Spinal cord (tissue), 10 donors: Measurements from ENCODE around the gene NDUFAB1. TPM values are rescaled to one million over a fixed set of nuclear protein-coding genes. Genes with fewer than 3 reads are reported as not detected.
"Not testable (repeated sequence)": the region's sequence is repeated elsewhere in the genome, so short reads cannot be mapped to it uniquely, and the experiment has no call there.

Source experiments
- DNase-seq, 6 donors: peaks; one replicate each; pipeline versions ENCODE4 v3.0.0 to v3.0.0-alpha.2; 2013 to 2015; ENCODE audit warnings: low spot score in 6 of 6, low read depth in 4 of 6
- H3K27ac ChIP-seq: one replicate; pipeline ENCODE4 v1.5.1; 2013; ENCODE audit warnings: low read depth, low read length, control low read depth
- H3K27me3 ChIP-seq: one replicate; pipeline ENCODE4 v1.6.1; 2013; ENCODE audit warnings: low read length; ENCODE audit not compliant: control insufficient read depth, insufficient read depth
- H3K36me3 ChIP-seq: one replicate; pipeline ENCODE4 v1.6.1; 2013; ENCODE audit warnings: low read length; ENCODE audit not compliant: control insufficient read depth, insufficient read depth
- H3K4me1 ChIP-seq: one replicate; pipeline ENCODE4 v1.6.1; 2013; ENCODE audit warnings: low read length; ENCODE audit not compliant: control insufficient read depth, insufficient read depth
- H3K4me3 ChIP-seq: one replicate; pipeline ENCODE4 v1.5.1; 2013; ENCODE audit warnings: low read depth, low read length, control low read depth
- H3K9me3 ChIP-seq: one replicate; pipeline ENCODE4 v1.6.1; 2013; ENCODE audit warnings: low read length; ENCODE audit not compliant: control insufficient read depth, insufficient read depth
- WGBS: methylation state at CpG from one replicate; pipeline ENCODE4 v1.1.5; 2013; ENCODE audit warnings: missing lambda C conversion rate; ENCODE audit not compliant: insufficient coverage; 5-methylcytosine and 5-hydroxymethylcytosine counted together
- polyA plus RNA-seq, 2 donors: library from polyadenylated mRNA; unstranded; fragments of 120-200 nt; gene quantifications; one replicate each; pipeline ENCODE4 v1.2.1, GENCODE V29; 2013; ENCODE audit not compliant: insufficient read length in 2 of 2
- total RNA-seq, 2 donors: library from RNA; depleted of rRNA in 1 of 2; stranded (reverse); fragments of 120-200 nt in 1 of 2; fragments of >200 nt in 1 of 2; gene quantifications; one replicate each; pipeline versions ENCODE4 v1.2.3 to v1.2.4, GENCODE V29; 2013 to 2014
- donor health status: healthy.

NDUFAB1 gene
- total and polyA plus RNA-seq, 4 donors, result 103 to 134 (median 124) TPM

DNA sequence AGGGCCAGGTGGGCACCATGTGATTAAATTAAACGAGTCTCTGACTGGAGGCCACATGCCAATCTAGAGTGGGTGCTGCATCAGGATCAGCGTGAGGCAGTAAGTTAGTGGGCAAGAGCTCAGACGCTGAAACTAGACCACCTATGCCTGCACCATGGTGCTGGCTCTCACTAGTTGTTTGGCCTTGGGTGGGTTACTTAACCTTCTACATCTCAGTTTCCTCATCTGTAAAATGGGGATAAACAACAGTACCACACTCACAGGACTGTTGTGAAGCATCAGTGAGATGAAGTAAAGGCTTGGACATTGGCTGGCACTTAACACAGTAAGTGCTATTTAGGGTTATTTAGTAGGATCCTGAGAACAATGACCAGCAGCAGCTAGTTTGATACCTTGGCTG is 5.9 kb downstream of the NDUFAB1 start:
- peaks cover 11% of the 10 kb centered on the region for H3K4me1 ChIP-seq
- H3K27ac ChIP-seq, result no peak overlapping the region
- DNase-seq, result no peak
- 64% methylated on average over 1 of the region's 3 CpGs for WGBS
- H3K4me3 ChIP-seq, result no peak overlapping the region
- no peaks in the 10 kb centered on the region for H3K27me3 ChIP-seq
- peaks cover 74% of the 10 kb centered on the region for H3K36me3 ChIP-seq
- no peaks in the 10 kb centered on the region for H3K9me3 ChIP-seq

DNA sequence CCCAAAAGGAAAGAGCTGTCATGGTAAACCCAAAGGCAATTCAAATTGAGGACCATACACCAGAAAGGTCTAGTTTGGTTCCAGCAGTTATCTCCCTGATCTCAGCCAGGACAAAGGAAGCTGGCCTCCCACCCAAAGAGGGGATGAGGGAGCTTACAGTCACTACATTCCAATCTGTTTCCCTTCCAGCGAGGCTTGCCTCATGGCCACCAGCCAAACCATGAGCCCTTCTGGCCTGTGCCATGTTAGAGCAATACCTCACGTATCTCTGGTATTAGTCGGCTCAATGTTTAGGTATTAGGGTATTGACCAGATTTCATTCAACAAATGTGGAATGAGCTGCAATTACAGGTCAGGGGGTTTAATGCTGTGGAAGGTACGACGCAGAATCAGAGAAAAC is 8.4 kb downstream of the NDUFAB1 start:
- Histone ChIP-seq H3K27me3 (no peaks in the 10 kb centered on the region), H3K4me1 (no peaks in the 10 kb centered on the region), H3K36me3 (peaks cover 76% of the 10 kb centered on the region), H3K4me3 (no peak overlapping the region), H3K9me3 (no peaks in the 10 kb centered on the region), H3K27ac (no peak overlapping the region)
- 98% methylated on average over 5 of the region's 5 CpGs for WGBS
- no peak for DNase-seq

DNA sequence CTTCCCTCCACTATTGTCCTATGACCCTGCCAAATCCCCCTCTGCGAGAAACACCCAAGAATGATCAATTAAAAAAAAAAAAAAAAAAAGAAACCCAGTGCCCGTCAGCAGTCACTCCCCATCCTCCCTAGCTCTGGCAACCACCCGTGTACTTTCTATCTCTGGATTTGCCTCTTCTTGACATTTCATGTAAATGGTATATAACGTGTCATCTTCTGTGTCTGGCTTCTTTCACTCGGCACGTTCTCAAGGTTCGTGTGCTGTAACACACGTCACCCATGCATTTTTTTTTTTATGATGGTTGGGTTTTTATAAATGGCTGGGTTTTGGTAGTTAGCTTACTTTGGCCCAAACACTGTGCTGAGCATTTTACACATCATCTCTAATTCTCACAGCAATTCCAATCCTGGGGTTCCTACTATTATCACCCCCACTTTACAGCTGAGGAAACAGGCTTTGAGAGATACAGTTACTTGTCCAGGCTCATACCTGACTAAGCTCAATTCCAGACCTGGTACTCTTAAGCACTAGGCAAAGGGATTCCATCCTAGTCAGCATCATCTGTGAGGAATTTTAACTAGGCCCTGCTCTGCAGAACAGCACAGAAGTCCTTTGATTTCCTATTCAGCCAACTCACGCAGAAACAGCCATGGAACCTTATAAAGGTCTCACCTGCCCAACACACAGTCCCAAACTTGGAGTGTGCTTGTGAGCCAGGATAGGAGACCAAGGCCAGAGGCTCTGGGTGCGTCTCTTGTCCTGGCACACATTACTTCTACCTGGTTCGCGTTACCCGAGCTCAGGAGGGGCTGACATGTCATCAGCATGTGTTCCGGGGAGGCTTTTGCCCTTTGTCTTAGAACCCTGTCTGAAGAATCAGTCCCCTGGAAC is 11.7 kb downstream of the NDUFAB1 start:
- Histone ChIP-seq H3K36me3 (peaks cover 62% of the 10 kb centered on the region), H3K27me3 (no peaks in the 10 kb centered on the region), H3K27ac (no peak overlapping the region), H3K9me3 (no peaks in the 10 kb centered on the region), H3K4me1 (no peaks in the 10 kb centered on the region), H3K4me3 (no peak overlapping the region)
- 91% methylated on average over 6 of the region's 14 CpGs for WGBS
- DNase-seq, result no peak

DNA sequence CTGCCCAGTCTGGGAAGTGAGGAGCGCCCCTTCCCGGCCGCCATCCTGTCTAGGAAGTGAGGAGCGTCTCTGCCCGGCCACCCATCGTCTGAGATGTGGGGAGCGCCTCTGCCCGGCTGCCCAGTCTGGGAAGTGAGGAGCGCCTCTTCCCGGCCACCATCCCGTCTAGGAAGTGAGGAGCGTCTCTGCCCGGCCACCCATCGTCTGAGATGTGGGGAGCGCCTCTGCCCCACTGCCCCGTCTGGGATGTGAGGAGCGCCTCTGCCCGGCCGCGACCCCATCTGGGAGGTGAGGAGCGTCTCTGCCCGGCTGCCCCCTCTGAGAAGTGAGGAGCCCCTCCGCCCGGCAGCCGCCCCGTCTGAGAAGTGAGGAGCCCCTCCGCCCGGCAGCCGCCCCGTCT is 12.8 kb downstream of the NDUFAB1 start:
- DNase-seq, H3K27ac ChIP-seq, H3K9me3 ChIP-seq, H3K4me1 ChIP-seq, H3K4me3 ChIP-seq, H3K27me3 ChIP-seq: not testable (repeated sequence)
- H3K36me3 ChIP-seq, result peaks cover 65% of the 10 kb centered on the region
- WGBS, result 97% methylated on average over 6 of the region's 30 CpGs

DNA sequence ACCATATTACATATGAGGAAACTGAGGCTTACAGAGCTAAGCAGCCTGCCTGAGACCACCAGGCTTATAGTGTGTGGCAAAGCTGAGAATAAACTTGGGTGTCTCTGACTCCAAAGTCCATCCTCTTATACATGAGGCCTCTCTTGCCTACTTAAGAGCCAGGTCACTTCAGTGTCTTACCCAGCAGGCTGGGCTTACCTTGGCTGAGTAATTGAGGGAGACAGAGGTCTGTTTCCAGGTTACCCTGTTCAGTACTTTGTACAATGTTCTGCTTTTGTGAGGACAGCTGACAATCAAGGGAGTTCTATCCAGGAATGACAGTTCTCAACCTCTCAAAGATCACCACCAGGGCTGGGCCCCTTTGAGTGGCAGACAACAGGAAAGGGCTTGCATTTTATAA is 14.4 kb downstream of the NDUFAB1 start:
- no peaks in the 10 kb centered on the region for H3K9me3 ChIP-seq
- H3K4me3 ChIP-seq, result no peak overlapping the region
- peaks cover 4% of the 10 kb centered on the region for H3K4me1 ChIP-seq
- H3K27ac ChIP-seq, result no peak overlapping the region
- no peak for DNase-seq
- no peaks in the 10 kb centered on the region for H3K27me3 ChIP-seq
- H3K36me3 ChIP-seq, result peaks cover 58% of the 10 kb centered on the region

DNA sequence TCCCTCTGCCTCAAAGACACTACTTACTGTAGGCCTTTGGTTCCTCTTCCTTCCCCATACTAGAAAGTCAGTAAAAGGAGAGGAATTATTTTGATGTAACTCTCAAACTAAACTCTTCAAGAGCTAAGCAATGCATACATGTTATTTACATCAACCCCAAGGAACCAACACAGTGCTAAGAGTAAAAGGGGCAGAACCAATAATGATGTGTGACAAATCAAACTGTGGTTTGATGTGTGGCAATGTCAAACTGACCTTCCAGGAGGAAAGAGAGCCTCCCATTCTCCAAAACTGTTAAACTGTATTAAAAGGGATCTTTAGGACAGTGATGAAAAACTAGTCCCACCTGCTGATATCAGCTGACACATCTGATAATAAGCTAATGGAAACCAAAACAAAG is 15.7 kb downstream of the NDUFAB1 start:
- Histone ChIP-seq H3K9me3 (no peaks in the 10 kb centered on the region), H3K4me1 (peaks cover 4% of the 10 kb centered on the region), H3K27ac (no peak overlapping the region), H3K36me3 (peaks cover 58% of the 10 kb centered on the region), H3K4me3 (no peak overlapping the region), H3K27me3 (no peaks in the 10 kb centered on the region)
- DNase-seq, result no peak

DNA sequence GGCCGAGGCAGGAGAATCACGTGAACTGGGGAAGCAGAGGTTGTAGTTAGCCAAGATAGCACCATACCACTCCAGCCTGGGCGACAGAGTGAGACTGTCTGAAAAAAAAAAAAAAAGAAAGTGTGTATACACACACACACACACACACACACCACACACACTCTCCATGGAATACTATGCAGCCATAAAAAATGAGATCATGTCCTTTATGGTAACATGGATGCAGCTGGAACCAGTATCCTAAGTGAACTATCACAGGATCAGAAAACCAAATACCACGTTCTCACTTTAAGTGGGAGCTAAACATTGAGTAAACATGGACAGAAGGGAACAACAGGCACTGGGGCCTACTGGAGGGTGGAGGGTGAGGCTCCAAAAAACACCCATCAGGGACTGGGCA is 16.7 kb downstream of the NDUFAB1 start:
- no CpG with 5 or more reads among the region's 4 CpGs for WGBS
- DNase-seq, result no peak
- Histone ChIP-seq H3K36me3 (peaks cover 56% of the 10 kb centered on the region), H3K4me3 (no peak overlapping the region), H3K9me3 (no peaks in the 10 kb centered on the region), H3K27ac (no peak overlapping the region), H3K4me1 (peaks cover 4% of the 10 kb centered on the region), H3K27me3 (no peaks in the 10 kb centered on the region)

DNA sequence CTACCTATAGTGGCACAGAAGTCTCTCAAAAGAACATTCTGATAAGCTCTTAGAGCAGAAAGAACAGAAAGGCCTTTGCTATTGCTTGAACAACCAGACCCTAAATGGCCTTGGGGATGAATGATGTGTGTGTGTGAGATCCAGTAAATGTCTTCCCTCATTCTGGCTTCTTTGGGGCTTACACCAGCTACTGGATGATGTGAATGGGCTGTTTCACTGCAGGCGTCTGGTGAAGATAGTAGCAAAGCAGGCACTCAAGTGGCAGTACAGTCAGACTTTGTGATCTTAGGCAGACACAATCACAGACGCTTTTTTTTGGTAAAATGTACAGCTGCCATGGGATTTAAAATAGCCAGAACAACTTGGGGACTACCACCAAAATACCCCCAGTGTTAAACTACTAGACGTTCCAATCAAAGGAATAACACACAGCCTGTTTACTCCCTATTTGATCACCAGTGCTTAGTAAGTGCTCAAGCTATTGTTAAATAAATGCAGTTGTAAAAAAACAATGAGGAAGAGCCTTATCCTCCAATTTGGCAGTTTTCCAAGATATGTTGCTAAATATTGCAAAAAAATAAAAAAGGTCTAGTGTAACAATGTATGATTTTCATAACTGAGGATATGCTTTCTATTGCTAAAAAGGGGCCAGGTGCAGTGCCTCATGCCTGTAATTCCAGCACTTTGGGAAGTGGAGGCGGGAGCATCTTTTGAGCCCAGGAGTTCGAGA is 17.9 kb downstream of the NDUFAB1 start:
- Histone ChIP-seq H3K27me3 (no peaks in the 10 kb centered on the region), H3K4me1 (peaks cover 4% of the 10 kb centered on the region), H3K27ac (no peak overlapping the region), H3K4me3 (no peak overlapping the region), H3K9me3 (no peaks in the 10 kb centered on the region), H3K36me3 (peaks cover 60% of the 10 kb centered on the region)
- WGBS, result 54% methylated on average over 1 of the region's 5 CpGs
- peak in 3 of 6 donors; percentile 22 to 72 (median 57) for DNase-seq

DNA sequence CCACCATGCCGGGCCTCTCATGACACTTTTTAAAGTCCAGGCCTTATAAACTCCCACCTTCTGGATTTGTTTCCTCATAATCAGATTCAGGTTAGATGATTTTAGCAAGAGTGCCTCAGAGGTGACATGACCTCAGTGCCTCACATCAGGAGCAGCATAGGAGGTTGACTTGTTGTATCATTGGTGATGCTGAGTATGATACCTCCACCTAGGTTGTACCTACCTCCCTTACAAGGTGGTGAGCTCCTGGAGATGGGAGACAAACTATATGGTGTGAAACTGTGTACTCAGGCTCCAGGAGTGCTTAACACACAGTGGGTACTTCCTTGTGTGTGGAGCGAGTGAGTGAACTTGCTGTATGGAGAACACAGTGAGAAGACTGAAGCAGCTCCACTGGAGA is 18.6 kb downstream of the NDUFAB1 start:
- no peak overlapping the region for H3K27ac ChIP-seq
- DNase-seq, result no peak
- WGBS, result 100% methylated on average over 2 of the region's 2 CpGs
- H3K4me3 ChIP-seq, result no peak overlapping the region
- no peaks in the 10 kb centered on the region for H3K9me3 ChIP-seq
- H3K27me3 ChIP-seq, result no peaks in the 10 kb centered on the region
- peaks cover 4% of the 10 kb centered on the region for H3K4me1 ChIP-seq
- peaks cover 62% of the 10 kb centered on the region for H3K36me3 ChIP-seq

DNA sequence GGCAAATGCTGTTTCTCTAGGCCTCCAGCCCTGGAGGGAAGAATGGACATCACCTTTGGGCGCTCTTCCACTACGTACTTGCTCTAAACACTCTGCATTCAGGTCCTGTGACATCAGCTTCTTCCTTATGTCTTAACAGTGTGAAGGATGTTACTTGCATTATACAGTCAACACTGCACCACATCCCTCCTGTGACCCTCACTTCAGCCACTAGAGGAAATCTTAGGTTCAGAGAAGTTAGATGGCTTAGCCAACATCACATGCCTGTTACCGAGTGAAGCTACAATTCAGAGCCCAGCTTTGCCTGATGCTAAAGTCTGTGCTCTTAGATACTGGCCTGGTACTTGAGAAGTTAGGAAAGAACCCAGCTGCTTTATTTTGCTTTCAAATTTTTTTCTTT is 20.3 kb downstream of the NDUFAB1 start:
- 80% methylated on average over 1 of the region's 3 CpGs for WGBS
- no peak overlapping the region for H3K27ac ChIP-seq
- H3K27me3 ChIP-seq, result no peaks in the 10 kb centered on the region
- peaks cover 4% of the 10 kb centered on the region for H3K4me1 ChIP-seq
- no peak overlapping the region for H3K4me3 ChIP-seq
- no peak for DNase-seq
- H3K36me3 ChIP-seq, result peaks cover 65% of the 10 kb centered on the region
- H3K9me3 ChIP-seq, result no peaks in the 10 kb centered on the region
